Panc1 (cell line): ENCODE results near the gene OAF. TPM values are rescaled to one million over a fixed set of nuclear protein-coding genes. Genes with fewer than 3 reads are reported as not detected.

ENCODE experiments used
- ATAC-seq: fragments of 200-7000 bp; cut with Tn5 transposase; 2 replicates; pipeline ENCODE4 v1.9.1; 2020; ENCODE audit warnings: mild to moderate bottlenecking, moderate library complexity
- BruUV-seq: library from RNA; stranded (reverse); fragments of 400-500 nt; replicated peaks from 2 replicates; lab custom pipeline; 2021; lab: Mats Ljungman, UMichigan
- CTCF ChIA-PET: fragments of 300-600 bp; sonication (Branson Sonifier 250); formaldehyde crosslinking; loops from one replicate; lab custom pipeline; 2022; ENCODE audit warnings: antibody characterized with exemption; lab: Charles Lee
- POLR2A ChIA-PET: fragments of 300-600 bp; sonication (Branson Sonifier 250); formaldehyde crosslinking; loops from one replicate; lab custom pipeline; 2022; ENCODE audit warnings: antibody characterized with exemption; lab: Charles Lee
- DNase-seq: peaks from one replicate; pipeline ENCODE4 v3.0.0-alpha.2; 2010; ENCODE audit warnings: low read depth, low spot score
- H3K27ac ChIP-seq: 2 replicates; pipeline ENCODE4 v1.5.1; 2011; ENCODE audit warnings: mild to moderate bottlenecking, low read length, inconsistent platforms
- H3K27me3 ChIP-seq: fragments of 200-500 bp; sonication (Bioruptor generic); 2 replicates; pipeline ENCODE4 v1.6.0; 2014; ENCODE audit warnings: low read length, inconsistent platforms; ENCODE audit not compliant: control insufficient read depth, insufficient read depth
- H3K36me3 ChIP-seq: fragments of 200-500 bp; sonication (Bioruptor generic); 2 replicates; pipeline ENCODE4 v1.5.1; 2014; ENCODE audit warnings: inconsistent platforms, mild to moderate bottlenecking, low read length, moderate library complexity; ENCODE audit not compliant: control insufficient read depth, insufficient read depth
- H3K4me1 ChIP-seq: 2 replicates; pipeline ENCODE4 v1.5.1; 2011; ENCODE audit warnings: inconsistent platforms, mild to moderate bottlenecking, low read length, moderate library complexity; ENCODE audit not compliant: control insufficient read depth, insufficient read depth
- H3K4me3 ChIP-seq, 2 experiments: 2 replicates each; pipeline ENCODE4 v1.5.1; 2011 to 2012; ENCODE audit warnings: low read depth in 2 of 2, low read length in 2 of 2, mild to moderate bottlenecking in 2 of 2, inconsistent platforms in 1 of 2, moderate library complexity in 1 of 2
- H3K9me3 ChIP-seq: fragments of 200-500 bp; sonication (Bioruptor generic); 2 replicates; pipeline ENCODE4 v1.5.1; 2014; ENCODE audit warnings: low read depth, mild to moderate bottlenecking, inconsistent platforms, low read length, moderate library complexity; ENCODE audit not compliant: control insufficient read depth, insufficient read depth
- CTCF ChIP-seq: fragments of 450-650 bp; IDR thresholded peaks from 2 replicates; pipeline ENCODE4 v1.5.1; 2017; ENCODE audit warnings: mild to moderate bottlenecking
- POLR2AphosphoS5 ChIP-seq: IDR thresholded peaks from 2 replicates; pipeline ENCODE4 v1.6.1; 2012; ENCODE audit warnings: mild to moderate bottlenecking, low read depth, low read length, moderate library complexity
- REST ChIP-seq, 2 experiments: IDR thresholded peaks; 2 replicates each; pipeline ENCODE4 v1.6.1; 2011 to 2012; ENCODE audit warnings: low read depth in 2 of 2, control low read depth in 1 of 2, low read length in 1 of 2, mild to moderate bottlenecking in 1 of 2, moderate library complexity in 1 of 2; ENCODE audit not compliant: insufficient read depth in 1 of 2
- SIN3A ChIP-seq: IDR thresholded peaks from 2 replicates; pipeline ENCODE4 v1.6.1; 2012; ENCODE audit warnings: low read depth, mild to moderate bottlenecking, low read length, moderate library complexity, borderline replicate concordance; ENCODE audit not compliant: insufficient read depth
- TCF7L2 ChIP-seq: IDR thresholded peaks from 2 replicates; pipeline ENCODE4 v1.6.1; 2011; ENCODE audit warnings: mild to moderate bottlenecking, low read depth, low read length, inconsistent platforms
- in situ Hi-C: cut with HindIII; loops from 2 replicates; pipeline ENCODE4 v1.10.0; 2016; ENCODE audit warnings: low sequenced_read_pairs, low pct_unique_long_range_greater_than_20kb
- intact Hi-C: fragments of 100-400 bp; cut with micrococcal nuclease; formaldehyde crosslinking; loops from one replicate; pipeline ENCODE4 v1.10.0; 2022; ENCODE audit not compliant: unreplicated experiment
- total RNA-seq: library from RNA; stranded (reverse); gene quantifications from one replicate; pipeline ENCODE4 v1.2.1, GENCODE V29; 2021; ENCODE audit not compliant: unreplicated experiment

The OAF gene
- total RNA-seq, 1 experiment from 2014 or later: 13.7 TPM

GRCh38 chr11:120238968-120239620 lies 28.3 kb downstream of the OAF start:
- Histone ChIP-seq H3K9me3 (no peaks in the 10 kb centered on the region), H3K4me3 (no peak overlapping the region), H3K4me1 (peaks cover 4% of the 10 kb centered on the region; the same call in 1 of the 2 replicates), H3K27me3 (peaks cover 22% of the 10 kb centered on the region), H3K27ac (no peak overlapping the region), H3K36me3 (no peaks in the 10 kb centered on the region)
- TF ChIP-seq TCF7L2 (no peak), REST (IDR thresholded peaks at IDR 0.05; ENCODE audit: insufficient read depth in 1 of 2, low read depth in 2 of 2, low read length in 1 of 2) (no peak), SIN3A (no peak), POLR2AphosphoS5 (no peak), CTCF (no peak)
- ChIA-PET POLR2A (no interaction called here), CTCF (interaction anchor here (0.9 to 1.3 kb wide), 3 partner anchors 49 to 64 kb away, joined by 3 to 6 read pairs (median 5); no protein-coding TSS in a partner anchor)
- DNase-seq (no peak), ATAC-seq (no peak)
- BruUV-seq: no TSS peak
- in situ Hi-C loops: no loop called here
- intact Hi-C loops: no loop called here

DNA sequence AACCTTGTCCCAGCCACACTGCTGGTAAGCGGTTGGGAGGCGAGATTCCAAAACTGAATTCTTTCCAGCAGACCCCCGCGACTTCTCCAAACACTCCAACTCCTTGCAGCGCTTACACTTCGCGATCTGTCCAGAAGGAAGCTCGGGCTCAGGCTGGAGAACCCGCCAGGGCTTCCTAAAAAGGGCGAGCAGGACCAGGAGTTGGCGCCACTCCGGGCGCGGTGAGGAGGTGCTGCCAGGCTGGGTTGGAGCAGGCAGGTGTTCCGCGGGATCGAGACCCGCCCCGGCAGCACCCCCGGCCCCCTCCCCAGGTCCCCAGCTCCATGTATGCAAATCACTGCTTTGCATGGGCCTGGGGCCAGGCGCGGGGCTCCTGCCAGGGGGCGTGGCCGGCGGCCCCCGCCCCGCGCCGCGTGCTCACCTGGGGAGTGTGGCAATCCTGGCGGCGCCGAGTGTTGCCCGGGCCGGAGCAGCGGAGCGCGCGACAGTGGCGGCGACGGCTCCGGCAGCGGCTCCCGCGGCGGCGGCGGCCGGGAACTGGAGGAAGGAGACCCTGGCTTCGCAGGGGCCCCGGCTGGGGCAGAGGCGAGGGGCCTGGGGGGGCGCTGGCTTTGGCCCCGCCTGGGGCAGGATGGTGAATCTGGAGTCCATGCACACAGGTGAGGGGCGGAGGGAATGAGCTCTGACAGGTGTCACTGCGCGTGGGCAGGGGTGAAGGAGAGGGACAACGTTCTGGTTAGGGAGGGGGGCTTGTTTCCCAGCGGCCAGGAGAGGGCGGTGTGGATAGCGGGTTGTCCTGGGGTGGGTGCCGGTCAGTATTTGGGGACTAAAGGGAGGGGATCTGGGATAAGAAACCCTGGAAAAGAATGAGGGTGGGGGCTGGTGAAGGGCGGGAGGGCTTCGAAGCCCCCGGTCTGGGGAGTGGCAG lies 29.1 kb downstream of the OAF start, which contains the start of gene POU2F3:
Gene POU2F3, plus strand, starts transcription at position 428 of the 928 bp plus-strand sequence. Its CDS starts 204 bp downstream, at position 632.
- ChIA-PET CTCF (interaction anchor here (0.9 to 1.3 kb wide), 3 partner anchors 48 to 63 kb away, joined by 3 to 6 read pairs (median 5); no protein-coding TSS in a partner anchor), POLR2A (interaction anchor here (0.7 kb wide), 1 partner anchor 41 kb away, joined by 6 read pairs; no protein-coding TSS in a partner anchor)
- Histone ChIP-seq H3K4me1 (peaks cover 4% of the 10 kb centered on the region; the same call in 1 of the 2 replicates), H3K36me3 (no peaks in the 10 kb centered on the region), H3K9me3 (no peaks in the 10 kb centered on the region), H3K27me3 (peaks cover 21% of the 10 kb centered on the region), H3K27ac (no peak within 1 kb of the TSS), H3K4me3 (no peak within 1 kb of the TSS)
- TF ChIP-seq REST (IDR thresholded peaks at IDR 0.05; ENCODE audit: insufficient read depth in 1 of 2, low read depth in 2 of 2, low read length in 1 of 2): no peak
- peak; percentile 60; the same call in 1 of the 2 replicates for TF ChIP-seq CTCF
- ATAC-seq: no peak
- intact Hi-C loops: no loop called here
- BruUV-seq: no TSS peak
- in situ Hi-C loops: no loop called here
- no peak for DNase-seq
